ENCODE data around the gene LSM3.
A peak's percentile ranks its signal among the peaks of the same experiment; 100 is the strongest.

The LSM3 gene

GRCh38 chr3:14199641-14200040 is 21.0 kb downstream of the LSM3 start:
- no peaks in the 10 kb centered on the region for H3K9me3 ChIP-seq (replicated peaks in 1 of 2; ENCODE audit: control insufficient read depth in 2 of 2, insufficient read depth in 1 of 2, low read depth in 1 of 2, low read length in 2 of 2)
- no peak for DNase-seq (ENCODE audit: low spot score)
- no peak overlapping the region for H3K23ac ChIP-seq (ENCODE audit: low read depth, low read length, poor library complexity)
- H3K9ac ChIP-seq (ENCODE audit: low read depth, low read length, poor library complexity), result no peak overlapping the region
- no peak overlapping the region for H4K8ac ChIP-seq (ENCODE audit: low read depth, low read length)
- no peak overlapping the region for H3K14ac ChIP-seq (ENCODE audit: low read length)
- no peak overlapping the region for H3K27ac ChIP-seq (replicated peaks; ENCODE audit: low read length)
- H2BK120ac ChIP-seq (ENCODE audit: low read depth, low read length), result no peak overlapping the region
- no CpG with 5 or more reads among the region's 4 CpGs for WGBS, 2 donors (ENCODE audit: extremely low coverage in 2 of 2, insufficient read length in 2 of 2, insufficient replicate concordance in 1 of 2)
- no peak overlapping the region for H2BK12ac ChIP-seq (ENCODE audit: low read length)
- no peak overlapping the region for H4K91ac ChIP-seq (ENCODE audit: low read depth, low read length, poor library complexity)
- no peaks in the 10 kb centered on the region for H3K27me3 ChIP-seq (ENCODE audit: control insufficient read depth in 3 of 3, insufficient read depth in 3 of 3, low read depth in 1 of 3, low read length in 3 of 3)
- no peak overlapping the region for H2BK15ac ChIP-seq (ENCODE audit: low read length)
- peaks cover 0 to 2% of the 10 kb centered on the region in 2 donors for H3K4me1 ChIP-seq (ENCODE audit: control insufficient read depth in 2 of 2, insufficient read depth in 1 of 2, low read depth in 1 of 2, low read length in 2 of 2)
- no peak overlapping the region for H2AFZ ChIP-seq (ENCODE audit: low read length)
- no peak overlapping the region for H3K4me2 ChIP-seq (ENCODE audit: insufficient read depth, low read length, poor library complexity, severe bottlenecking)
- H3K4me3 ChIP-seq (ENCODE audit: low read length in 2 of 2), result no peak overlapping the region
- H2AK5ac ChIP-seq (ENCODE audit: low read depth, low read length), result no peak overlapping the region
- H2BK5ac ChIP-seq (ENCODE audit: low read length), result no peak overlapping the region
- no peaks in the 10 kb centered on the region for H3K79me1 ChIP-seq (ENCODE audit: low read depth, low read length)
- H3K18ac ChIP-seq (ENCODE audit: low read length), result no peak overlapping the region
- H3K4ac ChIP-seq (ENCODE audit: low read length), result no peak overlapping the region
- H3K36me3 ChIP-seq (replicated peaks in 1 of 2; ENCODE audit: control insufficient read depth in 2 of 2, insufficient read depth in 2 of 2, low read length in 2 of 2), result peaks cover 8 to 44% of the 10 kb centered on the region in 2 donors

- H3K9me3 ChIP-seq (replicated peaks in 1 of 2; ENCODE audit: control insufficient read depth in 2 of 2, insufficient read depth in 1 of 2, low read depth in 1 of 2, low read length in 2 of 2), result no peaks in the 10 kb centered on the region
- H3K79me1 ChIP-seq (ENCODE audit: low read depth, low read length), result no peaks in the 10 kb centered on the region
- no peak overlapping the region for H3K4me2 ChIP-seq (ENCODE audit: insufficient read depth, low read length, poor library complexity, severe bottlenecking)
- H2BK15ac ChIP-seq (ENCODE audit: low read length), result no peak overlapping the region
- H3K27me3 ChIP-seq (ENCODE audit: control insufficient read depth in 3 of 3, insufficient read depth in 3 of 3, low read depth in 1 of 3, low read length in 3 of 3), result no peaks in the 10 kb centered on the region
- H3K27ac ChIP-seq (replicated peaks; ENCODE audit: low read length), result no peak overlapping the region
- no peak for DNase-seq (ENCODE audit: low spot score)
- H3K14ac ChIP-seq (ENCODE audit: low read length), result no peak overlapping the region
- H4K8ac ChIP-seq (ENCODE audit: low read depth, low read length), result no peak overlapping the region
- H3K23ac ChIP-seq (ENCODE audit: low read depth, low read length, poor library complexity), result no peak overlapping the region
- no peak overlapping the region for H2AK5ac ChIP-seq (ENCODE audit: low read depth, low read length)
- no CpG with 5 or more reads among the region's 4 CpGs for WGBS, 2 donors (ENCODE audit: extremely low coverage in 2 of 2, insufficient read length in 2 of 2, insufficient replicate concordance in 1 of 2)
- no peak overlapping the region for H2BK5ac ChIP-seq (ENCODE audit: low read length)
- H2BK12ac ChIP-seq (ENCODE audit: low read length), result no peak overlapping the region
- H4K91ac ChIP-seq (ENCODE audit: low read depth, low read length, poor library complexity), result no peak overlapping the region
- peaks cover 6 to 38% of the 10 kb centered on the region in 2 donors for H3K36me3 ChIP-seq (replicated peaks in 1 of 2; ENCODE audit: control insufficient read depth in 2 of 2, insufficient read depth in 2 of 2, low read length in 2 of 2)
- no peak overlapping the region for H3K18ac ChIP-seq (ENCODE audit: low read length)
- no peak overlapping the region for H2AFZ ChIP-seq (ENCODE audit: low read length)
- no peak overlapping the region for H2BK120ac ChIP-seq (ENCODE audit: low read depth, low read length)
- H3K4me1 ChIP-seq (ENCODE audit: control insufficient read depth in 2 of 2, insufficient read depth in 1 of 2, low read depth in 1 of 2, low read length in 2 of 2), result peaks cover 0 to 2% of the 10 kb centered on the region in 2 donors
- H3K9ac ChIP-seq (ENCODE audit: low read depth, low read length, poor library complexity), result no peak overlapping the region
- H3K4me3 ChIP-seq (ENCODE audit: low read length in 2 of 2), result no peak overlapping the region
- no peak overlapping the region for H3K4ac ChIP-seq (ENCODE audit: low read length)
These were observed 21.7 kb downstream of the LSM3 start for GRCh38 chr3:14200276-14200675.

GRCh38 chr3:14200841-14201240 is 22.2 kb downstream of the LSM3 start:
- Histone ChIP-seq H3K18ac (ENCODE audit: low read length) (peak overlapping the region; percentile 35), H2BK12ac (ENCODE audit: low read length) (no peak overlapping the region), H3K27ac (replicated peaks; ENCODE audit: low read length) (no peak overlapping the region), H2AFZ (ENCODE audit: low read length) (no peak overlapping the region), H3K4me3 (ENCODE audit: low read length in 2 of 2) (no peak overlapping the region), H4K91ac (ENCODE audit: low read depth, low read length, poor library complexity) (no peak overlapping the region), H3K4me1 (ENCODE audit: control insufficient read depth in 2 of 2, insufficient read depth in 1 of 2, low read depth in 1 of 2, low read length in 2 of 2) (peaks cover 0 to 2% of the 10 kb centered on the region in 2 donors), H2BK5ac (ENCODE audit: low read length) (no peak overlapping the region), H3K14ac (ENCODE audit: low read length) (no peak overlapping the region), H3K4me2 (ENCODE audit: insufficient read depth, low read length, poor library complexity, severe bottlenecking) (no peak overlapping the region), H3K27me3 (ENCODE audit: control insufficient read depth in 3 of 3, insufficient read depth in 3 of 3, low read depth in 1 of 3, low read length in 3 of 3) (no peaks in the 10 kb centered on the region), H3K9ac (ENCODE audit: low read depth, low read length, poor library complexity) (no peak overlapping the region), H2BK15ac (ENCODE audit: low read length) (no peak overlapping the region), H2BK120ac (ENCODE audit: low read depth, low read length) (no peak overlapping the region), H3K23ac (ENCODE audit: low read depth, low read length, poor library complexity) (no peak overlapping the region), H4K8ac (ENCODE audit: low read depth, low read length) (no peak overlapping the region), H3K79me1 (ENCODE audit: low read depth, low read length) (no peaks in the 10 kb centered on the region), H2AK5ac (ENCODE audit: low read depth, low read length) (no peak overlapping the region), H3K36me3 (replicated peaks in 1 of 2; ENCODE audit: control insufficient read depth in 2 of 2, insufficient read depth in 2 of 2, low read length in 2 of 2) (peaks cover 6 to 34% of the 10 kb centered on the region in 2 donors), H3K4ac (ENCODE audit: low read length) (no peak overlapping the region), H3K9me3 (replicated peaks in 1 of 2; ENCODE audit: control insufficient read depth in 2 of 2, insufficient read depth in 1 of 2, low read depth in 1 of 2, low read length in 2 of 2) (no peaks in the 10 kb centered on the region)
- no peak for DNase-seq (ENCODE audit: low spot score)
- WGBS, 2 donors (ENCODE audit: extremely low coverage in 2 of 2, insufficient read length in 2 of 2, insufficient replicate concordance in 1 of 2), result no CpG with 5 or more reads among the region's 4 CpGs

- Histone ChIP-seq H3K9me3 (replicated peaks in 1 of 2; ENCODE audit: control insufficient read depth in 2 of 2, insufficient read depth in 1 of 2, low read depth in 1 of 2, low read length in 2 of 2) (no peaks in the 10 kb centered on the region), H3K79me1 (ENCODE audit: low read depth, low read length) (no peaks in the 10 kb centered on the region), H3K9ac (ENCODE audit: low read depth, low read length, poor library complexity) (no peak overlapping the region), H3K4me1 (ENCODE audit: control insufficient read depth in 2 of 2, insufficient read depth in 1 of 2, low read depth in 1 of 2, low read length in 2 of 2) (peaks cover 0 to 2% of the 10 kb centered on the region in 2 donors), H3K23ac (ENCODE audit: low read depth, low read length, poor library complexity) (no peak overlapping the region), H3K36me3 (replicated peaks in 1 of 2; ENCODE audit: control insufficient read depth in 2 of 2, insufficient read depth in 2 of 2, low read length in 2 of 2) (peaks cover 4 to 26% of the 10 kb centered on the region in 2 donors), H3K27me3 (ENCODE audit: control insufficient read depth in 3 of 3, insufficient read depth in 3 of 3, low read depth in 1 of 3, low read length in 3 of 3) (no peaks in the 10 kb centered on the region), H2BK15ac (ENCODE audit: low read length) (no peak overlapping the region), H4K91ac (ENCODE audit: low read depth, low read length, poor library complexity) (no peak overlapping the region), H3K27ac (replicated peaks; ENCODE audit: low read length) (no peak overlapping the region), H3K14ac (ENCODE audit: low read length) (no peak overlapping the region), H2BK12ac (ENCODE audit: low read length) (no peak overlapping the region), H2BK5ac (ENCODE audit: low read length) (no peak overlapping the region), H2BK120ac (ENCODE audit: low read depth, low read length) (no peak overlapping the region), H3K18ac (ENCODE audit: low read length) (no peak overlapping the region), H3K4ac (ENCODE audit: low read length) (no peak overlapping the region), H2AK5ac (ENCODE audit: low read depth, low read length) (no peak overlapping the region), H3K4me2 (ENCODE audit: insufficient read depth, low read length, poor library complexity, severe bottlenecking) (no peak overlapping the region), H3K4me3 (ENCODE audit: low read length in 2 of 2) (no peak overlapping the region), H2AFZ (ENCODE audit: low read length) (no peak overlapping the region), H4K8ac (ENCODE audit: low read depth, low read length) (no peak overlapping the region)
- DNase-seq (ENCODE audit: low spot score), result no peak
- no CpG with 5 or more reads among the region's 7 CpGs for WGBS, 2 donors (ENCODE audit: extremely low coverage in 2 of 2, insufficient read length in 2 of 2, insufficient replicate concordance in 1 of 2)
These were observed 23.5 kb downstream of the LSM3 start for GRCh38 chr3:14201940-14202684.
